Measurements from ENCODE around the gene KCNMB2.

The KCNMB2 gene

GRCh38 chr3:178752843-178753242, 216.6 kb downstream of the KCNMB2 start:
- no peak for DNase-seq (ENCODE audit: low read depth in 2 of 2)

GRCh38 chr3:178754852-178755510, 218.7 kb downstream of the KCNMB2 start:
- DNase-seq (ENCODE audit: low read depth in 2 of 2), result no peak

GRCh38 chr3:178761024-178761423, 224.8 kb downstream of the KCNMB2 start:
- DNase-seq (ENCODE audit: low read depth in 2 of 2), result no peak

GRCh38 chr3:178761461-178761860, 225.2 kb downstream of the KCNMB2 start:
- DNase-seq (ENCODE audit: low read depth in 2 of 2), result no peak

DNA sequence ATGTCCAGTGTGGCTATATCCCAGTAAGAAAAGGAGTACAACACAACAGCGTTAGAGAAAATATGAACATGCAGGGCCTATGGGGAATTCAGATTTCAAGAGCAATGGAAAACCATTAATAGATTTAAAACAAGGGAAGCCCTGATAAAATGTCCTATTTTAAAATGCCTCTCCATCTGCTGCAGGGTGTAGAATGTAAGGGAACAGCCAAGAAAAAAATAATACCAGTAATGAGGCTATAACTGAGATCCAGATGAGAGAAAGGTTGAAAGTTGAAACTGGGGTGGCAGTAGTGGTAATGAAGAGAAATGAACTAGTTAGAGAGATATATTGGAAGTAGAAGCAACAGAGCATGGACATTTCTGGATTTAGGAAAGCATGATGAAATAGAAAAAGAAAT, 226.1 kb downstream of the KCNMB2 start:
- no peak for DNase-seq (ENCODE audit: low read depth in 2 of 2)

- DNase-seq (ENCODE audit: low read depth in 2 of 2), result no peak
Observed at GRCh38 chr3:178765472-178765871, 229.2 kb downstream of the KCNMB2 start.

GRCh38 chr3:178767581-178767980, 231.3 kb downstream of the KCNMB2 start:
- DNase-seq (ENCODE audit: low read depth in 2 of 2), result no peak

GRCh38 chr3:178768072-178768864, 232.0 kb downstream of the KCNMB2 start:
- no peak for DNase-seq (ENCODE audit: low read depth in 2 of 2)

DNA sequence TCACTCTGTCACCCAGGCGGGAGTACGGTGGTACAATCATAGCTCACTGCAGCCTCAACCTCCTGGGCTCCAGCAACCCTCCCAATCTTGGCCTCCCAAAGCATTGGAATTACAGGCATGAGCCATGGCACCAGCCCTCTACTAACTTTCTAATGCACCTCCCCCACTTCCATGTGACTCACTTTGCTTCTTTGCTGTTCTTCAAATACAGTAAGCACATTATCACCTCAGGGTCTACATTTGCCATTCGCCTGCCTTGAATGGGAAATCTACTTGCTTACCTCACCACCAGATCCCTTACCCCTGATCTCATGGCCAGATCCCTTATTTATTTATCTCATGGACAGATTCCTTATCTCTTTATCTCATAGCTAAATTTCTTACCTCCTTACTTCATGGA, 235.3 kb downstream of the KCNMB2 start:
- DNase-seq (ENCODE audit: low read depth in 2 of 2), result no peak

GRCh38 chr3:178772746-178773145, 236.5 kb downstream of the KCNMB2 start:
- DNase-seq (ENCODE audit: low read depth in 2 of 2), result no peak

GRCh38 chr3:178773358-178773757, 237.1 kb downstream of the KCNMB2 start:
- no peak for DNase-seq (ENCODE audit: low read depth in 2 of 2)

GRCh38 chr3:178777718-178778411, 241.6 kb downstream of the KCNMB2 start:
- no peak for DNase-seq (ENCODE audit: low read depth in 2 of 2)

DNA sequence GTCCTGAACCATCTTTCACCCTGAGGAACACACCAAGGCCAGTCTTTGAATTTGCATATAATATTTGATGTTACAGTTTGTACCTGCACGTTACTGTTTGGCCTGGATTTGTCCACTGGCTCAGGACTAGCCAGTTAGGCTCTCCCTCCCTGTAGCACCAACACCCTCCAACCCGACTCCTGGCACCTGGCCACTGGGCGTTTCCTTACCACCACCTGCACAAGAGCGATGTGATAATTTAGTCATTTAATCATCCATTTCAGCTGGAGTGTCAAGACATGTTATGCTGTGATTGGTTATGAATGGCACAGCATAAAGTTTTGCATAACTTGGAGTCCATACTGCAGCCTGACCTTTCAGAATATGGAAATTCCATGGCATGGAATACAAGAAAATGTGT, 242.4 kb downstream of the KCNMB2 start:
- DNase-seq (ENCODE audit: low read depth in 2 of 2), result no peak

DNA sequence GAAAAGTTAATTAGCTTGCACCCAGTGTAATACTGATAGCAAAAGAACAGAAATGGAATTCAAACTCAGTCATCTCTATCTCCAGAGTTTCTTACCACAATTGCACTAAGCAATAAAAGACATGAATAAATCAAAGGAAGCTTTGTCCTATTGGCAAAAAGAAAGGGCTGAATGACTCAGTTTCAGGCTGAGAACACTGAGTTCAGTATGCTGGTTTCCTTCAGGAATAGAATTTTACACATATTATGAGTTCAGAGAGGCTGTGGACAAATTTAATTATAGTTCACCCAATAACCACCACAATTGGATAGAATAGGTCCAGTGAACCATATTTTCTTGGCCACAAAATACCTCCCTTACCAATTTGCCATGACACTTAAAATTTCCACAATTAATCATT, 249.7 kb downstream of the KCNMB2 start:
- DNase-seq (ENCODE audit: low read depth in 2 of 2), result no peak

DNA sequence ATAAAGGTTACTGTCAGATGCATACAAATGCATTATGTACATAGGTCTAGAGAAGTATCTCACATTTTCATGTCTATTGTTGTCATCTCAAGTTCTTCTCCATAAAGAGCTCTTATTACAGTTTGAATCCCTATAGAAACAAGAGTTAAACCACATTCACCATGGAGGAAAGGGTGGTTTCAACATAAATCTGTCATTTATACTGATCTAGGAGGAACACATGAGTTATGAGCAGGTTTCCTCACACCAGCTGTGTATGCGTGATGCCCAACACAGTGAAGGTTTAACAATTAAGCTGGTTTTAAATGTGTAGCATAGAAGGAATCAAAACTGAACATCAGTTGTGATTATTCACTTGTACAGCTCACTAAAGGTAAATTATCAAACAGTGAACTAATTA, 251.7 kb downstream of the KCNMB2 start:
- no peak for DNase-seq (ENCODE audit: low read depth in 2 of 2)

DNA sequence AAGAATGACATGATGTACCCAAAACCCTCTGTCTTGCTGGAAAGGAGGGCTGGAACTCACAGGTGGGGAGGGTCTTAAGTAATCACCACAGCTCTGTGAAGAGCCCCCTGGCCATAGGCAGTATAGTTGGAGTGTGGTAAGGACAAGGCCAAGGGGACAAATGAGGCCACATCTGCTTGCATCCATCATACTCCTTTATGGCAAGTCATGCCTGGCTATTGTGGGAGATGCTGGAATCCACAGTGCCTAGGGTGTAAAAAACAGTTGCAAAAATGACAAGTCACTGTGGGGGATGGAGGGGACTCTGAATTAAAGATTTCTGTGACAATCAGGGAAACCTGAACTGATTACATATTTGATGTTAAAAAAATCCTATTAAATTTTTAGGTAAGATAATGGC, 258.5 kb downstream of the KCNMB2 start:
- no peak for DNase-seq (ENCODE audit: low read depth in 2 of 2)

GRCh38 chr3:178795349-178795748, 259.1 kb downstream of the KCNMB2 start:
- no peak for DNase-seq (ENCODE audit: low read depth in 2 of 2)

GRCh38 chr3:178802259-178802658, 266.0 kb downstream of the KCNMB2 start:
- no peak for DNase-seq (ENCODE audit: low read depth in 2 of 2)

GRCh38 chr3:178802993-178803693, 266.9 kb downstream of the KCNMB2 start:
- no peak for DNase-seq (ENCODE audit: low read depth in 2 of 2)

- DNase-seq (ENCODE audit: low read depth in 2 of 2), result no peak
Observed at GRCh38 chr3:178804606-178805005, 268.4 kb downstream of the KCNMB2 start.

DNA sequence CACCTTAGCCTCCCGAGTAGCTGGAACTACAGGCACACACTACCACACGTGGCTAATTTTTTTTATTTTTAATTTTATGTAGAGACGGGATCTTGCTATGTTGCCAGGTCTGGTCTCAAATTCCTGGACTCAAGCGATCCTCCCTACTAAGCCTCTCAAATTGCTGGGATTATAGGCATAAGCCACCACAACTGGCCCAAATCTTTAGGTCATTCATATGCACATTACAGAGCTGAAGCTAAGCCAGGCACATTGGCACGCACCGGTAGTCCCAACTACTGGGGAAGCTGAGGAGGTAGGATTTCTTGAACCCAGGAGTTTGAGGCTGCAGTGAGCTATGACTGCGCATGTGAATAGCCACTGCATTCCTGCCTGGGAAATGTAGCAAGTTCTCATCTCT, 269.5 kb downstream of the KCNMB2 start:
- no peak for DNase-seq (ENCODE audit: low read depth in 2 of 2)

GRCh38 chr3:178806651-178807050, 270.4 kb downstream of the KCNMB2 start:
- DNase-seq (ENCODE audit: low read depth in 2 of 2), result no peak
